Esophagus squamous epithelium (tissue), 5 donors: ENCODE measurements around the gene ITM2C. TPM values are rescaled to one million over a fixed set of nuclear protein-coding genes. Genes with fewer than 3 reads are reported as not detected.

Experiments used
- DNase-seq: peaks from one replicate; lab custom pipeline; 2025; lab: John Stamatoyannopoulos, UW
- H3K27ac ChIP-seq, 4 donors: fragments of 200-600 bp; sonication (generic); one replicate each; pipeline ENCODE4 v1.5.1; 2016 to 2019; ENCODE audit warnings: mild to moderate bottlenecking in 1 of 4
- H3K27me3 ChIP-seq, 4 donors: fragments of 200-600 bp; sonication (generic); 1 replicate in 3 of 4; 2 replicates in 1 of 4; pipeline versions ENCODE4 v1.5.1 to v1.6.0; 2017 to 2021; ENCODE audit warnings: antibody characterized with exemption in 1 of 4
- H3K36me3 ChIP-seq, 3 donors: fragments of 200-600 bp; sonication (generic); one replicate each; pipeline ENCODE4 v1.5.1; 2016 to 2019
- H3K4me1 ChIP-seq, 3 donors: fragments of 200-600 bp; sonication (generic); one replicate each; pipeline ENCODE4 v1.5.1; 2017 to 2019
- H3K4me3 ChIP-seq, 4 donors: fragments of 200-600 bp; sonication (generic); 1 replicate in 3 of 4; 2 replicates in 1 of 4; pipeline ENCODE4 v1.5.1; 2016 to 2019; ENCODE audit warnings: mild to moderate bottlenecking in 2 of 4, moderate library complexity in 1 of 4
- H3K9me3 ChIP-seq, 3 donors: fragments of 200-600 bp; sonication (generic); one replicate each; pipeline ENCODE4 v1.5.1; 2016 to 2019
- CTCF ChIP-seq, 6 experiments: fragments of 450-650 bp in 4 of 6; fragments of 200-600 bp in 2 of 6; sonication (generic) in 2 of 6; IDR thresholded peaks; one replicate each; pipeline ENCODE4 v1.5.1; 2016 to 2019; ENCODE audit warnings: antibody characterized with exemption in 6 of 6, mild to moderate bottlenecking in 4 of 6, moderate library complexity in 4 of 6
- POLR2A ChIP-seq, 4 donors: fragments of 450-650 bp; IDR thresholded peaks; one replicate each; pipeline ENCODE4 v1.6.1; 2017; ENCODE audit warnings: antibody characterized with exemption in 4 of 4, mild to moderate bottlenecking in 4 of 4, moderate library complexity in 3 of 4
- WGBS, 2 donors: methylation state at CpG; one replicate each; pipeline ENCODE4 v1.1.5; 2018; 5-methylcytosine and 5-hydroxymethylcytosine counted together
- intact Hi-C: fragments of 100-400 bp; cut with DNase I; formaldehyde crosslinking; loops from one replicate; pipeline ENCODE4 v1.15.0; 2022
- total RNA-seq, 4 donors: library from RNA; depleted of rRNA; stranded (reverse); fragments of >200 nt; gene quantifications; one replicate each; pipeline ENCODE4 v1.1.0, GENCODE V29; 2016
- donor health status: DM: yes; HTN: yes; CAD: no.

ITM2C gene
- total RNA-seq, 4 donors from 2014 or later = 3.8 to 31.9 (median 10.3) TPM

GRCh38 chr2:230925443-230925878, 60.7 kb downstream of the ITM2C start:
- Histone ChIP-seq H3K36me3 (no peaks in the 10 kb centered on the region), H3K27me3 (peaks cover 0 to 26% (median 0%) of the 10 kb centered on the region in 4 donors), H3K4me3 (no peak overlapping the region), H3K27ac (no peak overlapping the region), H3K9me3 (no peaks in the 10 kb centered on the region), H3K4me1 (peaks cover 0 to 14% (median 4%) of the 10 kb centered on the region in 3 donors)
- TF ChIP-seq CTCF (IDR thresholded peaks at IDR 0.05) (no peak), POLR2A (IDR thresholded peaks at IDR 0.05) (no peak)
- intact Hi-C loops = no loop called here
- 37 to 63% methylated on average over 4 to 5 of the region's 9 CpGs for WGBS, 2 donors
- no peak for DNase-seq

GRCh38 chr2:230925879-230926765, 61.4 kb downstream of the ITM2C start:
- Histone ChIP-seq H3K4me1 (peaks cover 0 to 14% (median 4%) of the 10 kb centered on the region in 3 donors), H3K27me3 (peaks cover 0 to 24% (median 0%) of the 10 kb centered on the region in 4 donors), H3K9me3 (no peaks in the 10 kb centered on the region), H3K4me3 (no peak overlapping the region), H3K36me3 (no peaks in the 10 kb centered on the region), H3K27ac (no peak overlapping the region)
- no peak for DNase-seq
- TF ChIP-seq CTCF (IDR thresholded peaks at IDR 0.05) = peak in 1 of 6 experiments; percentile 3
- no peak for TF ChIP-seq POLR2A (IDR thresholded peaks at IDR 0.05)
- intact Hi-C loops = no loop called here
- WGBS, 2 donors = 50 to 60% methylated on average over 4 to 6 of the region's 11 CpGs

GRCh38 chr2:230927711-230928341, 63.1 kb downstream of the ITM2C start:
- WGBS, 2 donors = 79 to 91% methylated on average over 7 of the region's 14 CpGs
- DNase-seq = no peak
- peaks cover 0 to 22% (median 0%) of the 10 kb centered on the region in 4 donors for H3K27me3 ChIP-seq

More at GRCh38 chr2:230927711-230928341, 63.1 kb downstream of the ITM2C start:
- no peak for TF ChIP-seq POLR2A (IDR thresholded peaks at IDR 0.05)
- TF ChIP-seq CTCF (IDR thresholded peaks at IDR 0.05) = no peak
- Histone ChIP-seq H3K4me1 (peaks cover 3 to 18% (median 4%) of the 10 kb centered on the region in 3 donors), H3K9me3 (no peaks in the 10 kb centered on the region), H3K4me3 (no peak overlapping the region), H3K36me3 (no peaks in the 10 kb centered on the region), H3K27ac (no peak overlapping the region)
- intact Hi-C loops = no loop called here

Other genes with a start within 250 kb of the ITM2C start
- gene CAB39, start 152.1 kb upstream of the ITM2C start, total RNA-seq = 10 to 100 TPM; 47.6 to 80.3 (median 71.8) TPM
- gene GPR55, start 60.3 kb downstream of the ITM2C start, total RNA-seq = under 1 TPM; 0.61 to 0.88 (median 0.78) TPM
- gene SPATA3, start 131.2 kb downstream of the ITM2C start, total RNA-seq = not detected
- gene C2orf72, start 172.6 kb downstream of the ITM2C start, total RNA-seq = 1 to 10 TPM in 2 of 4 donors, under 1 TPM in 1, not detected in 1; 0.21 to 1.6 (median 1.1) TPM
- 100 to 1,000 TPM in 1 of 4 donors, 10 to 100 TPM in 3; 51.5 to 116 (median 67.9) TPM for gene PSMD1, start 191.9 kb downstream of the ITM2C start, total RNA-seq